HG02885 (cell line): ENCODE results near the gene TLDC2.

Source experiments
- ATAC-seq: cut with Tn5 transposase; IDR thresholded peaks from one replicate; pipeline ENCODE4 v1.9.1; 2021; ENCODE audit warnings: mild to moderate bottlenecking; ENCODE audit not compliant: unreplicated experiment, poor library complexity

Gene TLDC2

DNA sequence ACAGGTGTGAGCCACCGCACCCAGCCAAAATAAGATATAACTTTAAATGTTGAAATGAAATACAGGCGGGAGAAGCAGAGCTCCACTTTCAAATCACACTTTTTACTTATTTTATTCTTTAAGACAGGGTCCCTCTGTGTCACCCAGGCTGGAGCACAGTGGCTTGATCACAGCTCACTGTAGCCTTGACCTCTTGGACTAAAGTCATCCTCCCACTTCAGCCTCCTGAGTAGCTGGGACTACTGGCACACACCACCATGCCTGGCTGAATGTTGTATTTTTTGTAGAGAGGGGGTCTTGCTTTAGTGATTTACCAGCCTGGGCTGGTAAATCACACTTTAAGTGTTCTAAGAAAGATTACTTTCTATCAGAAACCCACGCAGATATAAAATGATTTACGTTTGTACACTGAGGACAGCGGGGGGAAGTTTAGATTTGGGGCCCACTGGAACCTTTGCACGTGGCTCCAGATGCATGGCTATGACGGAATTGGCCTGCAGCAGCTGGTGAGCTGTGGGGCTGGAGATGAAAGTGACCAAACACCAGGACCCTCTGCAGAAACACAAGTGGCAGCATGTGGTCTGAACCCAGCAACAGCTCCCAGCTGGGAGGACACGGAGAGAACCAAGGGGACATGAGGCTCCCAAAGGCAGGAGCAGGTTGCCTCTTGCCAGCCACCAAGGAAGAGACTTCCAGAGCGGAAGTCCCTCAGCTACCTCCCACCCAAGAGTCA, 26.4 kb upstream of the TLDC2 start:
- ATAC-seq, result no peak

- ATAC-seq, result no peak
Observed at GRCh38 chr20:36850759-36851158, 25.2 kb upstream of the TLDC2 start.

- no peak for ATAC-seq
Observed at GRCh38 chr20:36851490-36851889, 24.4 kb upstream of the TLDC2 start.

DNA sequence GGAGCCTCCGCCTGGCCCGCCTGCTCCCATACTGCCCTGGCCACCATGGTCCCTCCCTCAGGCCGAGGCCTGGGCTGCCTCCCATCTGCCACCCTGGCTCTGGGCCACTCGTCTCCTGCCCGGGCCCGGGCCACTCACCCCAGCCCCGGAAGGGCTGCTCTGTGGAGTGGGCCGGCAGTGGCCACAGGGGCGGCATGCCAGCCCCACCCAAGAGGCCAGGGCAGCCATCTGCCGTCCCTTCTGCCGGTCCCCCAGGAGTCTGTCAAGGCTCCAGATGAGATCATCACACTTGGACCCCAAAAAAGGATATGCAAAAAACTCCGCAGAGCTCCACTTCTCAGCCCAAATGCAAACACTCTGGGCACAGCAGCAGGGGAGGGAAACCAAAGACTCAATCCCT, 23.8 kb upstream of the TLDC2 start:
- ATAC-seq, result no peak

DNA sequence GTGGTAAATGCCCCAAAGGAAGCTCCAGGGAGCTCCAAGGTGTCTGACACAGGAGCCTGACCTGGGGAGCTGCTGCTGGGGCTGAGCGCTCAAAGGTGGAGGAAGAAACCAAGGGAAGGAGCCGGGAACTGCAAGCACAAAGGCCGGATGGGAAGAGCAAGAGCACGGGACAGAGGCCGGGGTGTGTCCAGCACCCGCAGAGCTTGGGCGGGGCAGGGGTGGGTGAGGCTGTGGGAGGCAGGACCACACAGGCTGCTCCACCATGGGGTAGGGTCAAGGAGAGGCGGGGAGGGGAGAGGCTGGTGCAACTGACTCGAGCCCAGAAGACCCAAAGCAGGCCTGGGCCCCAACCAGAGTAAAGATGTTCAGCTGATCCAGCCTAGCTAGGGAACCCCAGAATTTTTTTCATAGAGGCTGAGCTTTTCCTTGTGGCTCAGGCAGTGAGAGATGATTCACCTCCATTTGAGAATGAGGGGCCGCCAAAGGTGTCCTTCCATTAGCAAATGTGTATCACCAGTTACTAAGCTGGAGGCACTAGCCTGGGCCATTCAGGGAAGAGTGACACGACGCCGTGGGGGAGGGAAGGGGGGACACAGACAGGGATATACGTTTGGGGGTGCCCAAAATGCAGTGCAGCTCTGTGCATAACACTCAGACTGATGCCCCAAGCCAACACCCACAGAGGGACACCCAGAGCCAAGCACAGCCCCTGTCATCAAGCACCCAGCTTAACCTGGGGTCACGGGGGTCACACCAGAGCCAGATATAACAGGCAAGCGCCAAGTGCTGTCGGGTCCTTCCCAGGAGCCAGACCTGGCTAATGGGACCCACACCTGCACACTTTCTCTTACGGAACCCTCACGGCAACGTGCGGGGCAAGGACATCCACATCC, 21.3 kb upstream of the TLDC2 start:
- no peak for ATAC-seq

GRCh38 chr20:36855241-36855657, 20.7 kb upstream of the TLDC2 start:
- ATAC-seq, result no peak

DNA sequence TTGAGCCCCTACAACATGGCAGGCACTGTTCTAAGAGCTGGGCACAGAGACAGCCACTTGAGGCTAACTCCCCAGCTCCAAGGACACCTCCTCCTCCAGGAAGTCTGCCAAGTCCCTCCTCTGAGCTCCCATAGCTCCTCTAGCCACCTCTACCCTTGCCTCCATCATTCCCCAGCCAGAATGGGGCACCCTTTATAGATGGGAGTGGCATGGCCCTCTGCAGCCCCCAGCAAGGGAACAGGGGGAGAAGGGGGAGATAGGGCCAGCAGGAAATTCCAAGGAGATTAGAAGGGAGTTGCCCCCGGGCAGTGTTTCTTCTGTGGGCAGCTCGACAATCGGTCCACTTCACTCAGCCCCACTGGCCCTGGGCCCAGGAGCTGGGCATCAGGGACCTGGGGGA, 19.7 kb upstream of the TLDC2 start:
- no peak for ATAC-seq

GRCh38 chr20:36856691-36857635, 19.0 kb upstream of the TLDC2 start:
- no peak for ATAC-seq

GRCh38 chr20:36859282-36859555, 16.7 kb upstream of the TLDC2 start:
- no peak for ATAC-seq

DNA sequence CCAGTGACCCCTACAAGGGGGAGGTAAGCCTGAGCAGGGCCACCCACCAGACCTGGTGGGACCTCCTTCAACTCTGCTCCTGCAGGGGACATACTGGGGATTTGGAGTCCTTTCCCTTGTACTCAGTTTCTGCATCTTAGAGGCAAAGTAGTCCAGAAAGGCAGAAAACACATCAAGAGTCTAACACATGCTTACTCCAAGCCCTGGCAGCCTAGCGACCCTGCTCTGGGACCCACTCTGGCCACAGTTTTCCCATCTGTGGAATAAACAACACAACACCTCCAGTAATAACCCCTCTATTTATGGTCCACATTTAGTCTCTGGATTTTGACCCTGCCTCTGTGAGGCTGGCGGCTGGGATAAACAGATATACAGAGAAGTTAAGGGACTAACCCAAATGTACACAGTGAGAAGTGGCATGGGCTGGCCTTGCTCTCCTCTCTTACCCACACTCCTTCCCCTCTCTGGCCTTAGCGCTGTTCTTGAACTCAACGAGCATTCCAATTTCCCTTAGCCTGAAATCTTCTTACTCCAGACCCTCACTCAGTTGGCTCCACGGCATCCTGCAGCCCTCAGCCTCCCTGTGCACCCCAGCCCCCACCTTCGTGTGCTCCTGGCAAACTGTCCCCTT, 16.1 kb upstream of the TLDC2 start:
- no peak for ATAC-seq

- ATAC-seq, result no peak
Observed at GRCh38 chr20:36860339-36860738, 15.6 kb upstream of the TLDC2 start.

DNA sequence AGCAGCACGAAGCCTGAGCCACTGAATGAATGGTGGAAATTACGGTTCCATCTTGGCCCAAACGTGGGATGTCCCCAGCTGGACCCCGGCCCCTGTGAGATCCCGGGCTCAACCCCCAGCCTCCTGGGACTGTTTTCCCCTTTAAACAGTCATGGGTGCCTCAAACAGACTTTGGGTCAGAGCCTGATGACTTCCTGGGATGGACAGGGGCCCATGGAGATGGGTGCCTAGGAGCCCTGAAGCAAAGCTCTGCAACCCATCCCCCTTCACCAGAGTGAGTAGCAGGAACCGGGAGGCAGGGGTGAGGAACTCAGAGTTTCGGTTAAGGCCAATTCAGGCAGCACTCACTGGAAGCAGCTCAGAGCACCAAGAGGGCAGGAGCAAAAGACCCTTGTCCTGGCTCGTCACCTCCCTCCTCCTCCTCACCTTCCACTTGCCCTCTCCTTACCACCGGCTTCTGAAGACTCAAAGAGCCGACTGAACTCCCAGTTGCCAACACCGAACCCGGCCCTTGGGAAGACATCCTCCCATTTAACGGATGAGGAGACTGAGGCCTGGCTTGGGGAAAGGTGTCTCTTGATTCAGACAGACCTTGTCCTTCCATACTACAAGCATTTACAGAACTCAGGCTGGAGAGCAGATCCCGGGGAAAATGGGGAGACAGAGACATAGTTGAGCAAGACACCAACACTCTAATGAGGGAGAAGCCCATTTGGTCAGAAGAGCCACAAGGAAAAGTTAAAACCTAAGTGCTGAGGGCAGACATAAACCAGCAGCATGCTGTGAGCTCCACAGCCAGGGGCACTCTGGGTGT, 14.9 kb upstream of the TLDC2 start:
- ATAC-seq, result no peak

GRCh38 chr20:36861625-36861874, 14.4 kb upstream of the TLDC2 start:
- no peak for ATAC-seq

GRCh38 chr20:36861875-36862801, 13.8 kb upstream of the TLDC2 start:
- no peak for ATAC-seq

DNA sequence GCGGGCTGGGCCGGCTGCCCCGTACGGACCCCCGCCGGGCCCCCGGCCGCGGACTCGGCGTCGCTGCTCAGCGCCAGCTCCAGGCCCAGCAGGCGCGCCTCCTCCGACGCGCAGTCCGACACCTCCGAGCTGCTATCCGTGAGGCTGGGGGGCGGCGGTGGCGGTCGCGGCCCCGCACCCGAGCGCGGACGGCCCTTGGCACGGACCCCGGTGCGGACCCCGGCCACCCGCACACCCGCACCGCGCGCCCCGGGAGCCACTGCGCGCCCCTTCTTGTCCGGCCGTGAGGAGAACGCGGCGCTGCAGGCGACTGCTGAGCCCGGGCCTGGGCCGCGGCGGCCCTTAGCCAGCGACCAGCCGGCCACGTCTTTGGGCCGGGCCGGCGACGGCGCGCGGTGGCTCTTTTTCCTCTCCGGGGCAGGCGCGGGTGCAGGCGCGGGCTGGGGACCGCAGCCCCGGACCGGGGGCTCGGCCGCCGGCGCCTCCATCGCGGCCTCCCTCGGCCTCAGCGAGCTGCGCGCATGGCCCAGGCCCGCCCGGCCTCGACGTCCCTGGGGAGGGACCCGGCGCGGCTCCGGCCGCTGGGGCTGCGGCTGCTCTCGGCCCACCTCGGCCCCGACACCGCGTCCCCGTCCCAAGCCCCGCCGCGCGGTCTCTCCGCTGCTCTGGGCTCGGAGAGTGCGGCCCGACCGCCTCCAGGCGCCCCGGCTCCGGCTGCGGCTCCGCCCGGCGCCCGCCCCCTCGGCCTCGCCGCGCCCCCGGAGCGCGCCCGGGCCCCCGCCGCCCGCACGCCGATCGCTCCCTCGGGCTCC, 12.9 kb upstream of the TLDC2 start:
- peak; percentile 52 for ATAC-seq

- no peak for ATAC-seq
Observed at GRCh38 chr20:36865076-36865860, 10.7 kb upstream of the TLDC2 start.

- ATAC-seq, result no peak
Observed at GRCh38 chr20:36865861-36866149, 10.1 kb upstream of the TLDC2 start.
